ENCODE data around the gene SNRK.

The SNRK gene

DNA sequence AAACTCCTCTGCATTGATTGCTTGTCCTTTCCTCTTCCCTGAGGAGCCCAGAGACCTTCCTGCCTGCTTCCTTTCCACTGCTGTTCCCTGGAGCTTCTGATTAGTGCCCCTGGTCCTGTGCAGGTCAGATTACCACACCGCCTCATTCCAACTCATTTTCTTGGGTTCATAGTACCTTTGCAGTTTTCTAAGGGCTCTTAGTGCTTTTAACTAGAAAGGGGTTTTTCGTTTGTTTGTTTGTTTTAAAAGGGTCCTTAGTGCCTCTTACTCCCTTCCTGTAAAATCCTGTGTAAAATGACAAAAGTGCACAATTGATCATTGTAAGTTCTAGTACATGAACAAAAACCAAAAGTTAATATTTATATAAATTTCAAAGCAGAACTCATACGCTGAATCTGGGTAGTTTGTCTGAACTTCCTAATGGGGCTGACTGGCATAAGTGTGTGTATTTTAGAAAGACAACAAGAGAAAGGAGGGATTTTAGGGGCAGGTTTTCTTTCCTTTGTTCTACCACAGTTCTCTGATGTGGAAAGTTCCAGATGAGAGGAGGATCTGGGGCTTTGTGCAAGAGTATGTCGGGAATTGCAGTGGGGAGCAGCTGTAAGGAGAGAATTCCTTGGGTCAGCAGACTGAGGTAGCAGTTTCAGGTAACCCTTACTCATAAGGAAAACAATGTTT lies 30.6 kb downstream of the SNRK start:
- DNase-seq (ENCODE audit: low read depth) = no peak

DNA sequence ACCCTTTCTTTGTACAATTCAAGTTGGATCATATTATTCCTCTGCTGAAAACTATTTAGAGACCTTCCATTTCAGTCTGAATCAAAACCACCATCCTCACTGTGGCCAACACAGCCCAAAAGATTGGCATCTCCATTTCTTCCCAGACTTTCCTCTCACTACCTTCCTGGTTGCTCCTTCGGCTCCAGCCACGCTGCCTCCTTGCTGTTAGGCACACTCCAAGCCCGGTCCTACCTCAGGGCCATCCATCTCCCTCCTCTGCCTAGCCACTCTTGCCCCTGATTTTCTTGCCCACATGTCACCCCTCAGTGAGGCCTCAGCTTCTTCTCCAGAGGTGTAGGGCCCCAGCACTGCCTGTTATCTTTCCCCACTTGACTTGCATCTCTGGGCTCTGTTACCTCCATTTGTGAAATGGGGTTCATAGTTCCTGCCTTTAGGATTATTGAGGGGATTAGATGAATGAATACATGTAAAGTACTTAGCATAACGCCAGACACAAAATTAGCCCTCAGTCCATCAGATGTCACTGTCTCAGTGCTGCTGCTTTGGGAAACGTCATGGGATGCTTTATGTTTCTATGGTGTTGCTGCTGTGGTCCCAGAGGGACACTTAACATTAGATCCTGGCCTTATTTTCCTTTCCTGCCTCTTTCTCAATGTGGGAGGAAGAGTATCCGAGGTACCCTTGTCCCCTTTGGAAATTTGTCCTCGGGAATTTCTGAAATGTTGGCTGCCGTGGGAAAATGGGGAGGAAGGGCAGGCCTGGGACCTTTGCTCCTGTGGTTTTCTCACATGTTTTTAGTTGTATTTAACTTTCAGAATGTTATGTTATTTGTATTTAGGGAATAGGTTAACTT lies 31.3 kb downstream of the SNRK start:
- DNase-seq (ENCODE audit: low read depth) = no peak

DNA sequence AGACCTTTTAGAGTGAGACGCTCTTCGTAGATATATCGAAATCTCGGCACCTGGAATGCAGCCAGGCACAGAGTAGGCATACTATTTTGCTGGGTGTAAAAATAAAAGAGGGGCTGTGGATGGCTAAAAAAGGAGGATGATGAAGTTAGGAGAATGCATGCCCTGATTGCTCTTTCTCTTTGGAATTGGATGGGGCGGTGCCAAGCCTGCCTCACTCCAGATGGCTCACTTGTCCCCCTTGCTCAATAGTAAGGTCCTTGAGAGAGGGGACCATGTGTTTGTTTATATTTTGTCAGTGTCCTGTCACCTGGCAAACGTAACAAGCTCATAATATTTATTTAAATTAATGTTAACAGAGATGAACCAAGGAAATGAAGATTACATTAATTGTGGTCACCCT lies 33.0 kb downstream of the SNRK start:
- DNase-seq (ENCODE audit: low read depth) = no peak

DNA sequence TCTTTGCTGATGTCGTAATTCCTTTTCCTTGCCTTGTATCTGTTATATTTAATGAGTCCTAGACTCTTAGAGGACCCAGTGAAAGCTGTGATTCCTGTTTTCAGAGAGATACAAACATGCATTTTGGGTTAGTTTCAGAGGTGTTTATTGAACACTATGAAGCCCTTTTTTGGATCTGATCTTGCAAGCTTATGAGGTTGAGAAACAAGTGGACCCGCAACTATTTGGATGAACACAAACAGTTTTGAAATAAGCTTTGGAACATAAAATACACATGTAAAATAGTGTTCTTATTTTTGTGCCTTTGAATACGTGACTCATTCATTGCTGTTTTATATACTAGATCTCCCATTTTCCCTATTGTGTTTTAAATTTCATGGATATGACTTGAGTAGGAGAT lies 33.5 kb downstream of the SNRK start:
- no peak for DNase-seq (ENCODE audit: low read depth)

DNA sequence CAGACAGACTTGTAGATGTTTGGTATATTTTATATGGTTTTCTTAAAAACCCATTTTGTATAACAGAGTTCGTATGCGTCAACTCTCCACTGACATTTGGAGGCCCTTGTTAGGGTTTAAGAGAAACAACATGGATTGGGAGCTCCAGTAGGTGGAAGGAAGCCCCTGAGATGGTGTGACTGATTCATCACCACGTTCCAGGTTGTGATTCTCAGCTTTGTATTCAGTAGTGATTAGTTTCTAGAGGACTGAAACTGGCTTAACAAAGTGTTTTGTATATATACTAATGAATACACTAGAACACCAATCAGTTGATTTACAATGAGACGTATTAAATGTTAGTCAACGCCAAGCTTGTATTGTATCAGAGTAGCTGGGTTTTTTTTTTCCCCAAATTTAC lies 33.9 kb downstream of the SNRK start:
- no peak for DNase-seq (ENCODE audit: low read depth)

DNA sequence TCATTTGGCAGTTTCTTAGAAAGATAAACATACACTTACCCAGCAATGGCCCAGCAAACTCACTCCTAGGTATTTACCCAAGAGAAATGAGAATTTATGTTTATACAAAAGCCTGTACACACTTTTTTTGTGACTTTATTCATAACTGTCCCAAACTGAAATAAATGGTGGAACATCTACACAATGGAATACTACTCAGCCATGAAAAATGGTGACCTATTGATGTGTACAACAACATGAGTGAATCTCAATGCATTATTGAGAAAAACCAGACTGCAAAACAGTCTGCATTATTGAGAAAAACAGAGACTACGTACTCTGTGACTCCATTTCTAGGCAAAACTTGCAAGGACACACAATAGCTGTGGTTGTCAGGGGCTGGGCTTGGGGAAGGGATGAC lies 37.2 kb downstream of the SNRK start:
- no peak for DNase-seq (ENCODE audit: low read depth)

DNA sequence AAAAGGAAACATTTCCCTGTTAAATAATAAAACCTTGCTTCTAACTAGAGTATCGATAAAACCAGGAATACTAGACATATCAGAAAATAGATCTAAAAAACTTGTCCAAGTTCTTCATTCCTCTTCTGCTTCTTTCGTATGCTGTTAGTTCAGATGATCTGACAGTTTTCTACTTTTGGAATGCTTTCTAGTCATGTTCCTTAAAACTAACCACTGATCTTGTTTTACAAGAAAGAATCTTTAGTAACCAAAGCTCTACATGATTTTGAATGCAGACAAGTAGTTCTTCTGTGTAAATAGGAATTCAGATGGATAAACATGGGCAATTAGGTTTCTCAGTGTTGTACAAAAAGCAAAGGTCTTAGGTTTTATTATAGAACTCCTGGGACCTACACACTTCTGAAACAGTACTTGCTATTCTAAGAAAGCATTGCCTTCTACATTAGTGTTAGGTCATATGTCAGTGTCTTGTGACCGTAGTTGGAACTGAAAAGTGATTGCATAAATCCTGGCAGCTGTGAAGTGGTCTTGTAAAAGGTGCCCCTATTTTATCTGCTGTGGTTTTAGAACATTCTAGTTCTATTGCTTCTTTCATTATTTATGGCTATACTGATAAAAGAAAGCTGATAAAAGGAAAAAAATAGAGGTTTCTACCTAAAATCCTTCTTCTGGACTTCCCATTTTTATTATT lies 40.7 kb downstream of the SNRK start:
- no peak for DNase-seq (ENCODE audit: low read depth)

DNA sequence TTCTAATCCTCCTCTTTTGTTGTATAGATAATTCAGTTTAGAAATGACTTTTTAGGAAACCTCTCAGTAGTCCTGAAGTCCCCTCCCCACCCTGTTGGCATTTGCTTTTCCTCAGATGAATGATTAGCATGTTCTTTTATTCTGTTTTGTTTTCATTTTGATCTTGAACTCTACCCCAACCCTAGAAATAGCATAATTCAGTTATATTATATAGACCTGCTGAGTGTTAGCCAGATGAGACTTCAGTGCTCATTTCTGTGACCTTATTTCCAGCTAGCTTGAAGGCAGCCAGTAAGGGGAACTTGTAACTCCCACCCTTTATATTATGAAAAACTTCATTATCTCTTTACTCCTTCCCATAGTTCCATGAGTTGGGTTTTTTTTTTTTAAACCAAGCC lies 41.2 kb downstream of the SNRK start:
- DNase-seq (ENCODE audit: low read depth) = no peak

DNA sequence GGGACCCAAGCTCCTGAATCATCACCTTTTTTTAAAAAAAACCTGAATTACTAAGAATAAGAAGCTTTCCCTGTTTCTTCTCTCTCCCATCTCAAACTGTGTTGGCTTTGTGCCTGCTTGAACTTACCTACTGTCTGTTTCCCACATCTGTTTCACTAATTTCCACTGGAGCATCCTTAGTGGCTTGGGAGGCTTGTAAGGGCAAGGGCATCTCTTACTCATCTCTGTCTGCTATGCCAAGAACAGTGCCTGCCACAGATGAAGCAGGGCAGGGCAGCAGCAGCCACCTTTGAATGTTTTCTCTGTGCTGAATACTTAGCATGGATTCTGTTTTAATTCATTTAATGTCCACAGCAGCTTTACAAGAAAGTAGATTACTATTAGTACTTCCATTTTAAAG lies 42.3 kb downstream of the SNRK start:
- DNase-seq (ENCODE audit: low read depth) = no peak

DNA sequence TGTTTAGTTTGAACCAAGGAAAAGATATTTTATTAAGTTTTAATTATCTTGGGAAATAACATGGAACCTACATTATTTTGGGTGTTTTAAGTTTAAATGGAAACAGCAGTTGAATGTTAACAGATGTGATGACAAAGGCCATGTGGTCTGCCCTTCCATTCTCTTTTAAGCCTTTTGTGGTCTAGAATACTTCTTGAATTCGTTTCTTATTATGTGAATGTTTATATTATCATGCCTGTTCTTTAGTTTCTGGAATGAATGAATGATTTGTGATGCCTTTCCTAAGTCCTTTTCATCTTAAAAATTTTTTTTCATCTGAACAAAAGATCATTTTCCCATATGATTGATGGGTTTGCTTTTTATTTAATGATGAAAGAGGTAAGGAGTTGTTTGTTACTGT lies 44.6 kb downstream of the SNRK start:
- no peak for DNase-seq (ENCODE audit: low read depth)

DNA sequence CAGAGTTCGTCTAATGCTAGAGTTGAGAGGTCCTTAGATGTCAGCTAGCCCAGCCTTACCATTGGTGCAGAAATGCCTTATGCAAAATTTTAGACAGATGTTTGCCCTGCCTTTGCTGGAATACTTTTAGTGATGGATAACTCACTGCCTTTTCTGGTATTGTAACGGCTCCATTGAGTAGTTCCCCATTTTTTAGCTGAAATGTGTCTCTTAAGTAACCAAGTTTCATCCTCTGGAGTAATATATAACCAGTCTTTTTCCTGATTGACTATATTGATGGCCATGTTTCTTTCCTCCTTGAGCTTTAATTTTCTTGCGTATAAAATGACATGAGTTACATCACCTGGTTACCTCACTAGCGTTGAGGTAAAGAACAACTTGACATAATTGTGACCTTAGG lies 45.0 kb downstream of the SNRK start:
- DNase-seq (ENCODE audit: low read depth) = no peak

DNA sequence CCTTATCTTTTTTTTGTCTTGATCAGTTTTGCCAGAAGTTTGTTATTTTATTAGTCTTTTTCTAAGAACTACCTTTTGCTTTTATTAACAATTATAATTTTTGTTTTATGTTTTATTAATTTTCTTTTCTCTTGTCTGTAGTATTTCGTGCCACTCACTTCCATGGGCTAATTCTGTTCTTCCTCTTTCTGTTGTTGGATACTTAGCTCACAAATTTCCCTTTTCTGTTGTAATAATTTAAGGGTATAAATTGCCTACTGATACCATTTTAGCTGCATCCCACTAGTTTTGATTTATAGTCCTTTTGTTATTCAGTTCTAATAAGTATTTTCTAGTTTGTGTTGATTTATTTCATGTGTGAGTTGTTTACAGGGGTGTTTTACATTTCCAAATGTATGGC lies 48.6 kb downstream of the SNRK start:
- DNase-seq (ENCODE audit: low read depth) = no peak

DNA sequence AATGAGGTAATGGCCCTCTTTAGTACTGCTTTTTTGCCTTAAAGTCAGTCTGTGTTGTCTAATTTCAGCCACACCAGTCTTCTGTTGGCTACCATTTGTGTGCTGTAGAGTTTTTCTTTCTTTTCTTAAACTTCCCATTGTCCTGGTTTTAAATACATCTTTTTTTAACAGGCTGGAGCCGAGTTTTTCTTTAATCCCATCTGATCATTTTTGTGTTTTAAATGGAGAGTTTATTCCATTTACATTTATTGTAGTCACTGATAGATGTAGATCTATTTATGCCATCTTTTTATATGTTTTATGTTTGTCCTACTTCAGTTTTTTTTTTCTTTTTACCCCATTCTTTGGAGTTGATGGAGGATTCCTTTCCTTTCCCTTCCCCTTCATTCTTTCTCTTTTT lies 49.5 kb downstream of the SNRK start:
- no peak for DNase-seq (ENCODE audit: low read depth)

DNA sequence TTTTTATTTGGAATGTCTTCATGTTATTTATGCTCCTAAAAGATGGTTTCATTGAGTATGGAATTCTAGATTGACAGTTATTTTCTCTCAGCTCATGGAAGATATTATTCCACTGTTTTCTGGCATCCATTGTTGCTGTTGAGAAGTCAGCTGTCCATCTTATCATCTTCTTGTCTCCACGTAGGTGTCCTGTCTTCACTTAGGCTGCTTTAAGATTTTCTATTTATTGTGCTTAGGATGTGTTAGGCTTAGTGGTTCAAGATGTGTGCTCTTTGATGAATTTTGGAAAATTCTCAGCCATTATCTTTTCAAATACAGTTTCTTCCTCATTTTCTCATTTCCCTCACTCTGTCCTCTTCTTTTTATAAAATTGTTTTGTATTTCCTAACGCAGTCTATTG lies 52.0 kb downstream of the SNRK start:
- DNase-seq (ENCODE audit: low read depth) = no peak

DNA sequence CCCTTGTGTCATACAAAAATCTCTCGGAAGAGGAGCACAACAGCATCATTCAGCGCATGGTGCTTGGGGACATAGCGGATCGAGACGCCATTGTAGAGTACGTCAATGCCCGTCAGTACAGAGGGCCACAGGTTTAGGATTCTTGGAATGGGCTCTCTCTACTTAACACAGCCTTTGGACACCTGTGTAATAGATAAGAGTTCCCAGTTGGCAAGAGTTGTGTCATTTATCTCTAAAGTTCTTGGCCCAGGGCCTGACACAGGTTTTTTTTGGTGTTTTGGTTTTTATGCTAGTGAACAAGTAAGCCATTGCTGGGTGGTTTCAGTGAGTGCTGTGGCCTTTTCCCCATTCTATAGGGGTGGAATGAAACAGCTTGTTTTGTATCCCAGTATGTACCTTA lies 54.1 kb downstream of the SNRK start:
- no peak for DNase-seq (ENCODE audit: low read depth)

DNA sequence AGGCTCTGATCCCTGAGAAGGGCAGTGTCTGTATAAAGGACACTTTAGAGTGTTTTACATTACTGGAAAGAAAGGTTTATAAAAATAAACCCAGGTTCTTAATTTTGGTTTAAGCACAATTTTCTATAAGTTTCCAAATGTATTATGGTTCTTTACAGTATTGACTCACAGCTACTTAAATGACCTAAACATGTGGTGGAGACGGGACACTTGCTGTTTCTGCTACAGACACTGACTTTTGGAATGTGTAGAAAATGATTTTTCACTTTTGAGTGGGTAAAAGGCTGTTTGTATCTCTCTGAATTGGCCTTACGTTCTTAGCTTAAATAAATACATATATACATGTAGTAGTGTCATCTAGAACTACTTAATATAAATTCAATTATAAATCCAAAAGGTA lies 55.4 kb downstream of the SNRK start:
- DNase-seq (ENCODE audit: low read depth) = no peak

DNA sequence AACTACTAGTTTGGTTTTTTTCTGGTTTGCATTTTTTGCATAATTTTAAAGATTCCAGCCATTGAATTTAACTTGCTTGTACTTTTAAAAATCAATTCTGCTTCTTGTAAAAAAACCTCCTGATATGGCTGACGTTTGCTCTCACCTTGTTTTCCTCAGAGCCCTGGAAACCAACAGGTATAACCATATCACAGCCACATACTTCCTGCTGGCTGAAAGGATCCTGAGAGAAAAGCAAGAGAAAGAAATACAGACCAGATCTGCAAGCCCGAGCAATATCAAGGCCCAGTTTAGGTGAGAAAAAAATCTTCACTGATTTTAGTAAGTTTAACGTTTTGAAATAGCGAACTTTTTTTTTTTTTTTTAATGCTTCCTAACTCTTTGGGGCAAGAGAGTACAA lies 56.8 kb downstream of the SNRK start:
- DNase-seq (ENCODE audit: low read depth) = no peak

DNA sequence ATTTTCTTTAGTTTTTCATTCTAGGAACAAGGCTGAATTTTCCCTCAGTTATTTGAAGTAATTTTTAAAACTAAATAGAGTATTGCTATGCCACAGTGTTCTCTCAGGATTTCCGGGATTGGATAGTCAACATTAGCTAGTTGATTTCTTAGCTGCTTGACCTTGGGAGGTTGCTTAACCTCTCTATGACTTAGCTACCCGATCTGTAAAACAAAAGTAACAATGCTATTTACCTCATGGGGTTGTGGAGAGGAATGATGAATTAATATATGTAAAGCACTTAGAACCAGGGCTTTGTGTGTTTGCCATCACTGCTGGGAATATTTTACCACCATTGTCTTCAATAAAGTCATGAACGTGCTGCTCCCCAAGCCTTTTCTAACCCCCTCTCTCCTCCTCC lies 57.5 kb downstream of the SNRK start:
- no peak for DNase-seq (ENCODE audit: low read depth)

DNA sequence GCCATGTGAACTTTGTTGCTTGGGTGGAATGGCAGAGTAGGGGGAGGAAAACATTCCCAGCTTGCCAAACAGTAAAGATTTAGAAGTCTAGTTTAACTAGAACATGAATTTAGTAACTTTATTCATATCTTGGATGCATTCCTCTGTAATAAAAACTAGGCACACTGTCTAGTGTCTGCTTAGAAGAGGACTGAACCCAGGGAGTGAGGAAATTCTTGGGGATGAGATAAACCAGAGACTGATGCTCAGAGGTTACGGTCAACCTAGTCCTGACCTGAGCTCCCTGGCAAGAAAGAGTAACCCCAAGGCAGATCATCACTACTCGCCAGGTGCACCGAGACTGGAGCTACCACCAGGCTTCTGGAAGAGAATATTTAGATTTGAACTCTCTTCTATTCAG lies 58.2 kb downstream of the SNRK start:
- no peak for DNase-seq (ENCODE audit: low read depth)

DNA sequence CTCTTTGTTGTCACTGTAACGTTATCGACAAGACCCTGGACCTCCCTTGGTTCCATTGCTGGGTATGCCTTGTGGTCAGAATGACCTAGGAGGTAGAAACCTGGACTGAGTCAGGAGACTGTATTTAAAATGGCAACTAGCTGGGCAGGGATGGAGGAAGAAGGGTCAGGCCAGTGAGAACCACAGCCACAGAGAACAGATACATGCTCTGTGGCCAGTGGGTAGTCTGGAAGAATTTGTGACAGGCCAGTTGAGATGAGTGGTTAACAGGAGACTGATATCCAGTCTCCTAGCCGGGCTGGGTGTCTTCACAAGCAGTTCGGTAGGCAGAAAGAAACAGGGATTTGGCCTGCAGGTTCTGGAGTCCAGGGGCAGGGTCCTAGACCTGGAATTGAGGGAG lies 58.9 kb downstream of the SNRK start:
- DNase-seq (ENCODE audit: low read depth) = no peak

DNA sequence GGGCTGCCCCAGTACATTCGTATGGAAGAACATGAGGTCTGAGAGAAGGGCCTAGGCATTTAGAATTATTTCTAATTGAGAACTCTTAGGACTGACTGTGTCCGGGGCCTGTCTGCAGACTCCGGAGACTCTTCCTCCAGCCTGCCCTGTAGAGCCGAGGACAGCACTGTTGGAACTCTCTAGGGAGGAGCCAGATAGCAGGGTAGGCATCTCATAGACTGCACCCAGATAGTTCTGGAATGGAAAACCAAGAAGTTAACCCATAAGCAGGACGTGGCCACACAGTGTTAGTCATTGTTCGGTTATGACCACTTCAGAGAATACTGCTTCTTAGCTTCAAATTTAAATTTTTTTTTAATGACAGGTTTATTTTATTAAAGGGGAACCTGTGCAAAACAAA lies 59.5 kb downstream of the SNRK start:
- no peak for DNase-seq (ENCODE audit: low read depth)

DNA sequence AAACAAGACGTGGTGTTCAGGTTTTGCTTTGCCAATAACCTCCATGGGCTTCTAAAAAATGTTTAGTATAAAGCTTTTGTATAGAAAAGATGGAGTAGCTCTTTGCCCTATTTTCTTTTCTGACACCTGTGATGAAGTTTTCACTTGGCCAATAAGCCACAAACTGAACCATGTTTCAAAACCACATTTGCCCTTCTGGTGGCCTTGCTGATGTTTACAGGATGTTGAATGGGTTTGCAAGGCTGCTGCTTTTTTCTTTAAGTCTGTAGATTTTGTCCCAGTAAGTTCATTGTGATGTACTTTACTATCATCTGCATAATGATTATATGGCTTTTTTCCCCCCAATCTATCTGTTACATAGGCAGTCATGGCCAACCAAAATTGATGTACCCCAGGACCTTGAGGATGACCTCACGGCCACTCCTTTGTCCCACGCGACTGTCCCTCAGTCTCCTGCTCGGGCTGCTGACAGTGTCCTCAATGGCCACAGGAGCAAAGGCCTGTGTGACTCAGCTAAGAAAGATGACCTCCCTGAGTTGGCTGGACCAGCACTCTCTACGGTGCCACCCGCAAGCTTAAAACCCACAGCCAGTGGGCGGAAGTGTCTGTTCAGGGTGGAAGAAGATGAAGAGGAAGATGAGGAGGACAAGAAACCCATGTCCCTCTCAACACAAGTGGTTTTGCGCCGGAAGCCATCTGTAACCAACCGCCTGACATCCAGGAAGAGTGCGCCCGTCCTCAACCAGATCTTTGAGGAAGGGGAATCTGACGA lies 60.8 kb downstream of the SNRK start:
- peak; percentile 31 for DNase-seq (ENCODE audit: low read depth)

DNA sequence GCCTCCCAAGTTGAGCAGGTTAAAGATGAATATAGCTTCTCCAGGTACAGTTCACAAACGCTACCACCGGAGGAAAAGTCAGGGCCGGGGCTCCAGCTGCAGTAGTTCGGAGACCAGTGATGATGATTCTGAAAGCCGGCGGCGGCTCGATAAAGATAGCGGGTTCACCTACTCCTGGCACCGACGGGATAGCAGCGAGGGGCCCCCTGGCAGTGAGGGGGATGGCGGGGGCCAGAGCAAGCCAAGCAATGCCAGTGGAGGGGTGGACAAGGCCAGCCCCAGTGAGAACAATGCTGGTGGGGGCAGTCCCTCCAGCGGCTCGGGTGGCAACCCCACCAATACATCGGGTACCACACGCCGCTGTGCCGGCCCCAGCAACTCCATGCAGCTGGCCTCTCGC lies 61.4 kb downstream of the SNRK start:
- no peak for DNase-seq (ENCODE audit: low read depth)
